ENCODE measurements around the gene TMEM80.

DNA sequence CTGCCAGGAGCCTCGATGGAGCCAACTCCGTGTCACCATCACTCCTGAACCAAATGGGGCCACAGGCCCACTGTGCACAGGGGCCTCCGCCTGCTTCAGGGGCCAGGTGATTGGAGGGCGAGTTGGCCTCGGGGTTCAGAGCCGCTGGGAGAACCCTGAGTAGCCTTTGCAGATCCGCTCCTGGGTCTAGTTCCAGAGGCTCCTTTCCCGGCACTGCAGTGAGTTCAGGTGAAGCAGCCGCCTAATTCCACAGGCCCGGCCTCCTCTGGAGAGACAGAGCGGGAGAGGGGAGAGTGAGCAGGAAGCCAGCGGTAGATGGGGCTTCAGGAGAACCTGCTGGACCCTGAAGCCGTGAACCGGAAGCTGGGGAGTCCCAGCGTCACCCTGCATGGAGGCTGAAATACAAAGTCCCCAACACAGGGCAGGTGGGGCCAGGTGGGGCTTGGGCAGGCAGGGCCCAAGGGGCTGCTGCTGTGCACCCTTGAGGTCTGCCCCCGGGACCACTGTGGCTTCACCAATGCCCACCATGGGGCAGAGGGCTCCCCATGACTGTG, 36.0 kb upstream of the TMEM80 start:
- TF ChIP-seq GATA2 (IDR thresholded peaks at IDR 0.05; ENCODE audit: low read depth, low read length) (no peak), GATA3 (IDR thresholded peaks at IDR 0.05; ENCODE audit: low read depth, low read length) (no peak)
